Fibroblast of the aortic adventitia (primary cell): ENCODE data around the gene CNOT6. TPM values are rescaled to one million over a fixed set of nuclear protein-coding genes. Genes with fewer than 3 reads are reported as not detected.
"Not testable (repeated sequence)": the region's sequence is repeated elsewhere in the genome, so short reads cannot be mapped to it uniquely, and the experiment has no call there.

Experiments used
- DNase-seq: peaks from one replicate; pipeline ENCODE4 v3.0.0-alpha.2; 2010; ENCODE audit warnings: low read depth
- H3K4me3 ChIP-seq: 2 replicates; pipeline ENCODE4 v1.5.1; 2011; ENCODE audit warnings: low read depth, mild to moderate bottlenecking, control low read depth, low read length, moderate library complexity
- CTCF ChIP-seq: IDR thresholded peaks from 2 replicates; pipeline ENCODE4 v1.5.1; 2011; ENCODE audit warnings: mild to moderate bottlenecking, low read length, control low read depth, inconsistent platforms; ENCODE audit not compliant: insufficient read depth
- total RNA-seq: library from RNA; depleted of rRNA; stranded (reverse); fragments of >200 nt; gene quantifications from 2 replicates; pipeline ENCODE4 v1.2.3, GENCODE V29; 2012; ENCODE audit warnings: low replicate concordance

Gene CNOT6
- total RNA-seq, 1 donor, result 12.1 TPM

- H3K4me3 ChIP-seq, result no peak overlapping the region
- no peak for DNase-seq
- TF ChIP-seq CTCF, result no peak
These were observed 30.8 kb upstream of the CNOT6 start for GRCh38 chr5:180463216-180463900.

GRCh38 chr5:180463916-180464602, 30.1 kb upstream of the CNOT6 start:
- DNase-seq, result no peak

GRCh38 chr5:180464603-180464970, 29.6 kb upstream of the CNOT6 start:
- no peak overlapping the region for H3K4me3 ChIP-seq
- TF ChIP-seq CTCF, result no peak
- DNase-seq, result no peak

More at GRCh38 chr5:180463916-180464602, 30.1 kb upstream of the CNOT6 start:
- H3K4me3 ChIP-seq, result no peak overlapping the region
- TF ChIP-seq CTCF, result no peak

GRCh38 chr5:180465052-180465451, 29.1 kb upstream of the CNOT6 start:
- not testable (repeated sequence) for H3K4me3 ChIP-seq, DNase-seq

GRCh38 chr5:180466316-180466715, 27.9 kb upstream of the CNOT6 start:
- DNase-seq, result no peak
- TF ChIP-seq CTCF, result no peak
- H3K4me3 ChIP-seq, result no peak overlapping the region

- TF ChIP-seq CTCF, result no peak
- peak; percentile 79 for DNase-seq
- H3K4me3 ChIP-seq, result no peak overlapping the region
These were observed 26.9 kb upstream of the CNOT6 start for GRCh38 chr5:180467028-180467975.
